Activated effector memory CD4-positive, alpha-beta T cell treated with Interleukin-2 at 50 U/mL for 16 hours (primary cell): Measurements from ENCODE around the gene SNCG.
"Not testable (repeated sequence)": the region's sequence is repeated elsewhere in the genome, so short reads cannot be mapped to it uniquely, and the experiment has no call there.

Experiments used
- DNase-seq: peaks from one replicate; pipeline ENCODE4 v3.0.0-alpha.2; 2020

Gene SNCG

DNA sequence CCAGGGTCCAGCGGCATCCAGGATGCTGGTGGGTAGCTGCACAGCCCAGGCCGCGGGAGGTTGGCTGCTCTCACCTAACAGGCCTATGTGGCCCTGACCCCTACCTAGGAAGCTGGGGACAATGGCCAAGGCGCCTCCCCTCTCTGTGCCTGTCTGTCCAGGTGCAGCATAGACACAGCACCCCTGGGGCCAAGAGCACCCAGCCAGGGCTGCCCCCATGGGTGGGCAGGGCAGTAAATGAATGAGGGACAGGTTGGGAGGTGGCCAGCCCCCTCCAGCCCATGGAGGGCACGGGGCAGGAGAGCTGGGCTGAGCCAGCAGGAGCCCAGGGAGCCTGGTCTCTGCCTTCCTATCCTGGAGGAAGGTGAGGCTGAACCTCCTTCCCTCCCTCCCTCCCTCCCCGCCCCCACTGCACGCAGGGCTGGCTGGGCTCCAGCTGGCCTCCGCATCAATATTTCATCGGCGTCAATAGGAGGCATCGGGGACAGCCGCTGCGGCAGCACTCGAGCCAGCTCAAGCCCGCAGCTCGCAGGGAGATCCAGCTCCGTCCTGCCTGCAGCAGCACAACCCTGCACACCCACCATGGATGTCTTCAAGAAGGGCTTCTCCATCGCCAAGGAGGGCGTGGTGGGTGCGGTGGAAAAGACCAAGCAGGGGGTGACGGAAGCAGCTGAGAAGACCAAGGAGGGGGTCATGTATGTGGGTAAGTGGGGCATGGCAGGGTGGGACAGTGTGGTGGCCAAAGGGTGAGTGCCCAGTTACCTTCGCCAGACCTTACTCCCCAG, at the start of gene SNCG:
Gene SNCG, plus strand, starts transcription at position 484 of the 785 bp plus-strand sequence. Its CDS starts 99 bp downstream, at position 583.
- no peak for DNase-seq

DNA sequence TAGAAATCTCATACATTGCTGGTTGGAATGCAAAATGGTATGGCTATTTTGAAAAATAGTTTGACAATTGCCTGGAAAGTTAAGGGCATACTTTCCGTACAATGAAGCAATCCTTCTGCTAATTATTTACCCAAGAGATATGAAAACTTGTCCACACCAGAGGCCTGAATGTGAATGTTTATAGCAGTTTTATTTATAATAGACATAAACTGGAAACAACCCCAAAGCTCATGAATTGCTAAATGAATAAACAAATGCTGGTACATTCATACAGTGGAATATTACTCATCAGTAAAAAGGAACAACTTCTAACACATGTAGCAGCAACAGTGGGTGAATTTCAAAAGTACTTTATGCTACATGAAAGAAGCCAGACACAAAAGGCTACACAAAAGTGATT, 43.7 kb upstream of the SNCG start:
- DNase-seq: no peak

DNA sequence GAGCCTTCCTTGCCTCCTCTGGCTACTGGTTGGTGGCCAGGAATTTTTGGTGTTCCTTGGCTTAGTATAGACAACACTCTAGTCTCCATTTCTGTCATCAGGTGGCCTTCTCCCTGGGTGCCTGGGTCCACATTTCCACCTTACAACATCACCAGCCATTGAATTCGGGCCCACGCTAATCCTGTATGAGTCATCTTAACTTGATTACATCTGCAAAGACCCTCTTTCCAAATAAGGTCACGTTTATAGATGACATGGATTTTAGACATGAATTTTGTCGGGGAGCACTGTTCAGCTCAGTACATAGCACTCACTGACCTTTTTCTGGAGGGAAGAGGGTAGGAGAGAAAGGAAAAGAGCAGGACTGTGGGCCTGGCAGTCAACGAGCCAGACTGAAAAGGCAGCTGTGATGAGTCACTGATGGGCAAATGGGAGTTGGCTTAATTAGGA, 40.4 kb upstream of the SNCG start:
- DNase-seq: no peak

DNA sequence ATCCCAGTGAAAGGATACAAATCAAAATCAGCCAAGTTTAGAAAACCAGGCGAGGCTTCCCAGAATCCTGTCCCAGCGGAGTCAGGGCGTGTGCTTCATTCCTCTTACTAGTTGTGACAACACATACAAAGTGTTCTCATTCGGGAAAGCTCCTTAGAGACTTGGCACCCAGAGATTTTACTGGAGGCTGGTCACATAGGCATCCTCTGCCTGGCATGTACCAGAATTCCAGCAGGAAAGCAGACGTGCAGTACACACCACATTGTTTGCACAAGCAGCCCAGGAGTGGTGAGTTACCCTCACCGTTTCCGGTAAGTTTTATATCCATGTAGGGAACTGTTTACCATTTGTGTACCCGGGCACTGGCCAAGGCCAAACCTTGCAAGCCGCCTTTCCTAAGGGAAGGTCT, 35.8 kb upstream of the SNCG start:
- DNase-seq: no peak

DNA sequence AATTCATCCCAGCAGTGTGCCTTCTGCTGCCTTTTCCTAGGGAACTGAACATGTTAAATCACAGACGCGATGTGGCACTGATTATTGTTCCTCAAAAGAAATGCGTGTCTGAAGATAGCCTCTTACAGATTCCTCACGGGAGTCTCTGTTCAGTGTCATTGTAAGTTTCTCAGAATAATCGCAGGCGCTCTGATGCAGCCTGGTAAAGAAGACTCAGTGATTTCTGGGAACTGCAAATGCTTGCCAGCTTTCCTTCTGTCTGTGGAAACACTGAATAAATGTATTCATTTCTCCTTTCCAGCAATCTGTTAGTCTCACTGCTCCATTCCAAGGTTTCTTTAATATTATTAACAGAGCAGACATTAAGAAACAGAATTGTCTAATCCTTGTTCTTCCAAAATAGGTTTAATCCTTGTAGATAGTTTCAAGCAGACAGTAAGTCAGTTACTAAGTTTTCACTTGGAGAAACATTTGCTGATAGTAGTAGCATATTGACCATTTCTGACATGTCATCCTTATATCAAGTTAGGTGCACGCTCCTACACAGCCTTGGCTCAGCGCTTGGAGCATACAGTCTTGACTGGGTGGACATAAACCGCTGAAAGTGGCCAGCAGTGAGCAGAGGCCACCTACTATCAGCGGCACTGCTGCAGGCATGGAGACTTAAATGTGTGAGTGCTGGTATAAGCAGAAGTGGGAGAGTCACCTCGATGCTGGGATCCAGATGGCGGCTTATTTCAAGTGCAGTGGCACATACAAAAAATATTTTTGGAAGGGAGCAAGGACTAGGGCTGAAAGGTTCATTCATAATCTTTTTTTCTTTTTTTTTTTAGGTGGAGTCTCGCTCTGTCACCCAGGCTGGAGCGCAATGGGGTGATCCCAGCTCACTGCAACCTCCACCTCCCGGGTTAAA, 28.7 kb upstream of the SNCG start:
- no peak for DNase-seq

DNA sequence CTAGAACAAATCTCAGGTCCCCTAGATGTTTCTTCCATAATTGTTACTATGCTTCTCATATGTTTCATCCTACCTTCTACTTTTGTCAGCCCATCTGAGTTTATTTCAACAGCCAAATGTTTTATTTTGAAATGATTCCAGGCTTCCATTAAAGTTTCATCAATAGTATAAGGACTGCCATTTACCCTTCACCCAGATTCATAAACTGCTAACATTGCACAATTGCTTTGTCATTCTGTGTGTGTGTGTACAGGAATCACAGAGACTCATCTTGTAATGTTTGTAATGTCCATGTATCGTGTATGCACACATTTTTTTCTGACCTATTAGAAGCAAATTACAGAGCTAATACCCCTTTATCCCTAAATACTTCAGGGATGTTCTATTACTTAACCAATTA, 26.5 kb upstream of the SNCG start:
- no peak for DNase-seq

DNA sequence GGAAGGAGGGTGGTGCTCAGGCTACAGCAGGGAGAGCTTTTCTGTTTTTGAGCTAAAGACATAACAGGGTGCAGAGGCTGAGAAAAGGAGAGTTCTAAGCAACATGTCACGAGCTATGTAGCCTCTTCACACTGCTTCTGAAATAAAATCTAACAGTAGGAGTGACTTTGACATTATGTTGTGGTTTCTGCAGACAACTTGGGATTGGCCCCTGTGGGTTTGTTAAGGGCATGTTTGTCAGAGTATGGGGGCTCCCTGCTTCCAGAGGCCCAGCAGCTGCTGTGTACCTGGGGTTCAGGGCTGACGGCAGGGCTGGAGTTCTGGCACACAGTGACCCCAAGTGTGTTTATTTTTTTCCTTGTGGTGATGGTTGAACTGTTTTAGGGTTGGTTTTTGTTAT, 25.7 kb upstream of the SNCG start:
- DNase-seq: no peak

DNA sequence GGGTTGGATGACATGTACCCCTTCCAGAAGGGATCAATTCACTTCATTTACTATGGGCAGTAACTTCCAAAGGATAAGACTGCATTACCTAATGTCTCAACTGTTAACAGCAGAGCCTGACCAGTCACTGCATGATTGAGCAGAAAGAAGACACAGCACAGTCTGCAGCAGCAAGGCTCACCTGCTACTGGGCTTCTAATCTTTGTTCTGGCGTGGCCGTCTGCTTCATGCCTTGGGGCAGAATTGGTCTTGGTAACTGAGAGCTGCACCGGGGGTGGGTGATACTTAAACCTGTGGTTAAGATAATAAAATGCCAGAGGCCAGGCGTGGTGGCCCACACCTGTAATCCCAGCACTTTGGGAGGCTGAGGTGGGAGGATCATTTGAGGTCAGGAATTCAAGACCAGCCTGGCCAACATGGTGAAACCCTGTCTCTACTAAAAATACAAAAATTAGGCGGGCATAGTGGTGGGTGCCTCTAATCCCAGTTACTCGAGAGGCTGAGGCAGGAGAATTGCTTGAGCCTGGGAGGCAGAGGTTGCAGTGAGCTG, 24.2 kb upstream of the SNCG start:
- not testable (repeated sequence) for DNase-seq

DNA sequence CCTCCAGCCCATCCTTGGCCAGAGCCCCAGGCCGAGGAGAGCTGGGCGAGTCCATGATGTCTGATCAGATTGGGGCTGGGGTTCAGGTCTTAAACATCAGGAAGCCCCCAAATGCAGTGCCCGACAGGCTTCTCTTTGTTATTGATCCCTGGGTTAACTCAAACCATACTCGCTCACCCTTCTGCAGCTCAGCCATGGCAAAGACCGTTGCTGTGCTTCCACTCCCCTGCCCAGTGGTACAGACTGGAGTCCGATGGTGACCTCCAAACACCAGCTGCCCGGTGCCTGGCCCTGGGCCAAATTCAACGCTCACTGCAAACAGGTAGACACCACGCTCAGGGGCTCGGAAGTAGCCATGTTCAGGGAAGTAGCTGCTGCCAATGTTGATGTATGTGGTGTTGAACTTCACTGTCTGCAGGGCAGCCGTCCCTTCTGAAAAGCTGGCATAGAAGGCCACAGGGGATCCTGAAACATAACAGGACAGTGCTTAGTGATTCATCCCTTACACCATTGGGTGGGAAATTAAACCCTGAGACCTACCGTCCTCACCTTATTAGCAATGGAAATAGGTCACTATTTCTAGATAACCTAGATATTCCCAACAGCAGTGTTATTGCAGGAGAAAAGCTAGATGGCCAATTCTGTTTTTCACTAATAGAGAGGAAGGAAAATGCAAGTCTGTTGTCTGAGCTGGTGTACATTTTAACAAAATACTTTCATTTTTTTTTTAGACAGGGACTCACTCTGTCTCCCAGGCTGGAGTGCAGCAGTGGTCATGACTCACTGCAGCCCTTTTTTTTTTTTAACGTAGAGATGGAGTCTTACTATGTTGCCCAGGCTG, 21.5 kb upstream of the SNCG start:
- DNase-seq: no peak

DNA sequence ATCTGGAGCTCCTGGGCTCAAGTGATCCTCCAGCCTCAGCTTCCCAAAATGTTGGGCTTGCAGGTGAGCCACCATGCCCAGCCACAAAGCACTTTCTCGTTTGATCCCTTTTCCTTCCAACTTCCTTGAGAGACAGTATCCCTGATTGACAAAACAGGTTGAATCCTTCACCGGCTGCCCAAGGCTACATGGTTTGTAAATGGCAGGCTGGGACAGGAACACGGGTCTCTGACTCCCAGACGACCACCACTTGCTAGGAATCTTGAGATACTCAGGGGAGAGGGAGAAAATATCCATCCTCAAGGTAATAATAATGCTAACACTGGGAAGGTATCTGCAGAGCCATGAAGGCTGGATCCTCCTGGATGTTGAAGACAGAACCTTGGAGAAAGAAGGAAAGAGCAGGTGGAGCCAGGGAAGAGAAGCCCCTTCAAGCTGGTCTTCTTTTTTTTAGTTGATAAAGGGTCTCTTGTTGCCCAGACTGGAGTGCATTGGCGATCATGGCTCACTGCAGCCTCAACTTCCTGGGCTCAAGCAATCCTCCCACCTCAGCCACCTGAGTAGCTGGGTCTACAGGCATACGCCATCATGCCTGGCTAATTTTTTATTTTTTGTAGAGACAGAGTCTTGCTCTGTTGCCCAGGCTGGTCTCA, 20.8 kb upstream of the SNCG start:
- no peak for DNase-seq

DNA sequence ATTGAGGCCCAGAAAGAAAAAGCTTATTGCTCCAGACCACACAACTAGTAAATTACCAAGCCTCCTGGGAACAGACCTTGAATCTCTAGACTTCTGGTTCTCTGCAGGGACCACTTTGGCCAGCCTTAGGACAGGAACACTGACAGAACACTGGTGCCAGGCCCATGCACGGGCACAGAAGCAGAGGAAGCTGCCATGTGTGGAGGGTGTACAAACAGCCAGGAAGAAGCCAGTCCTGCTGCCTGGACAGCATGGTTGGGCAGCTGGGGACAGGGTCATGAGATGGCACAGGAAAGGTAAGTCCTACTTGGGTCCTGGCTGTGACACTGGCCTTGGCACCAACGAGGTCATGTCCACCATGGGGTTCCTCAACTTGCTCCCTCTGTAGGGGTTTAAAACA, 20.1 kb upstream of the SNCG start:
- no peak for DNase-seq

DNA sequence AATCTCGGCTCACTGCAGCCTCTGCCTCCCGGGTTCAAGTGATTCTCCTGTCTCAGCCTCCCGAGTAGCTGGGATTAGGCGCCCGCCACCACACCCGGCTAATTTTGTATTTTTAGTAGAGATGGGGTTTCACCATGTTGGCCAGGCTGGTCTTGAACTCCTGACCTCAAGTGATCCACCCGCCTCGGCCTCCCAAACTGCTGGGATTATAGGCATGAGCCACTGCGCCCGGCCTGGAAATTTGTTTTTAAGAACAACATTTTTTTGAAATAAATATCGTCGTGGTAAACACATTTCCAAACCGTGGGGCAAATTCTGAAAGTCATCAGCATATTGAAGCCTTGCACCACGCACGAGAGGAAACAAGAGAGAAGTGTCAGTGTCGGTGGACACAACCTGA, 18.3 kb upstream of the SNCG start:
- DNase-seq: not testable (repeated sequence)

DNA sequence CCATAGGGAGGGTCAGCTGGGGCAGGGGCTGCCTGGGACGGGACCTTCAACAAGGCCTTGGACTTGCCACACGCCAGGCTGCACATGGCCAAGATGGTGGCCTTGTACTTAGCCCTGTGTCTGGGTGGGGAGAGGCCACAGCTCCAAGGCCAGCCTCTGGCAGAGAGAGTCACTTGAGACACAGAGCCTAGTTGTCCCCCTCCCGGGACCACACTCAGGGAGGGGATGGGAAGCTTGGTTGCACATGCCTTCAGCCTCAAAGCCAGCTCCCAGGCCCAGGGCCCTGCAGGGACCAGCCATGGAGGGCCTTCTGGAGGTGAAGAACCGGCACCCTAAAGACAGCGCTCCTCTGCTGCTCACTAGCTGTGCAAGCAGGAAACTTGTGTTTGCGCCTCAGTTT, 17.7 kb upstream of the SNCG start:
- DNase-seq: no peak

DNA sequence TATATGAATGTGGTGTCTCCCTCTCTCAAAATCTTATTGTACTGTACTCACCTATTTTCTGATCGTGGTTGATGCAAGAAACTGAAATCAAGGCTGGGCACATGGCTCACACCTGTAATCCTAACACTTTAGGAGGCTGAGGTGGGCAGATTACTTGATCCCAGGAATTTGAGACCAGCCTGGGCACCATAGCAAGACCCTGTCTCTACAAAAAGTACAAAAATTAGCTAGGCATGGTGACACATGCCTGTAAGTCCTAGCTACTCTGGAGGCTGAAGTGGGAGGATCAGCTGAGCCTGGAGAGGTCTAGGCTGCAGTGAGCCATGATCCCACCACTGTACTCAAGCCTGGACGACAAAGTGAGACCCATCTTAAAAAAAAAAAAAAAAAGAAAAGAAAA, 17.0 kb upstream of the SNCG start:
- DNase-seq: no peak

DNA sequence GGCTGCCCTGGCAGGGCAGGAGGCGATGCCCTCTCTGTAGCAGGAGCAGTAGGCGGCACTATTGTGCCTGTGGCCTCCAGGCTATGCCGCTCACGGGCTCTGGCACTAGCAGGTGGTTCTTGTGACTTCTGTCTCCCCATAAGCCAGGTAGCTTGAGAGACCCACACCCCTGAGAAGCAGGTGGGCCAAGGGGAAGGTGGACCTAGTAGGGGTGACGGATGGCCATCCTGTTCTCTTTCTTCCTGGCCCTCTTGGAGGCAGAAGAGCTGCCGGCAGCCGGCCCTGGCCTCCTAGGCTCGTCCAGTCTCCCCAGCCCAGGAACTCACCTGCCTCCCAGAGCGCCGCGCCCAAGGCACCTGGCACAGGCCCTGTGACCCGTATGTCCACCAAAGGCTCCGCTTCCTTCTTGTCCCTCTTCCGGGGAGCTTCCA, 16.4 kb upstream of the SNCG start:
- DNase-seq: no peak

DNA sequence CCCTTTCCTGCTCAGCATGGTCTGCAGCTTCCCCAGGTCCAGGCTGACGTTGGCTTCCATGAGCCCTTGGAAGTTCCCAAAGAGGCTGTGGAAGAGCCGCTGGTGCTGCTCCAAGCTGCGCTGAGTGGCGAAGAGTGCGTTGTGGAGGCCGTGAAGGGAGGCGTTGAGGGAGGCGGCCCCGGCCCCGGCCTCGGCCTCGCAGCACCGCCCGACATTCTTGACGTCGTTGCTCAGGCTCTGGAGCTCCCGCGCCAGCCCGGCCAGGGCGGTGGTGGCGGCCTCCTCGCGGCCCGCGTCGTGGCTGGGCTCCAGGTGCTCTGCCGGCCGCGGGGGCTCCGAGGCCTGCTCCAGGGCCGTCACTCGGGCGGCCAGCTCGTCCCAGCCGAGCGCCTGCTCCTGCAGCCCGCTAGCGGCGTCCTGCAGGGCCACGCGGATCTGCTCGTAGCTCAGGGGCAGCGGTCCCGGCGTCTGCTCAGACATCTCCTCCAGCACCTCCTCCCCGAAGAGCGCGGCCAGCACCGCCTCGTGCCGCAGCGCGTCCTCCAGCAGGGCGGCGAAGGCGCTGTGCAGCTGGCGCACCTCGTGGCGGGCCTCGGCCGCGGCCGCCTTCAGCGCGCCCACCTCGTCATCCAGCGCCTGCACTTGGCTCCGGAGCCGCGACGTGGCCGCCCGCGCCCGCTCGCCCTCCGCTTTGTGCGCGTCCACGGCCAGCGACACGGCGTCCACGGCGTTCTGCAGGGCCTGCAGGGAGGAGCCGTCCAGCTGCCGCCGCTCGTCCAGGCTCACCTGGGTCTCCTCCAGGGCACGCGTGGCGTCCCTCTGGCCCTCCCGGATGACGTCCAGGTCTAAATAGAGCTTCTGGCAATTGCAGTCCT, 15.7 kb upstream of the SNCG start:
- DNase-seq: no peak

DNA sequence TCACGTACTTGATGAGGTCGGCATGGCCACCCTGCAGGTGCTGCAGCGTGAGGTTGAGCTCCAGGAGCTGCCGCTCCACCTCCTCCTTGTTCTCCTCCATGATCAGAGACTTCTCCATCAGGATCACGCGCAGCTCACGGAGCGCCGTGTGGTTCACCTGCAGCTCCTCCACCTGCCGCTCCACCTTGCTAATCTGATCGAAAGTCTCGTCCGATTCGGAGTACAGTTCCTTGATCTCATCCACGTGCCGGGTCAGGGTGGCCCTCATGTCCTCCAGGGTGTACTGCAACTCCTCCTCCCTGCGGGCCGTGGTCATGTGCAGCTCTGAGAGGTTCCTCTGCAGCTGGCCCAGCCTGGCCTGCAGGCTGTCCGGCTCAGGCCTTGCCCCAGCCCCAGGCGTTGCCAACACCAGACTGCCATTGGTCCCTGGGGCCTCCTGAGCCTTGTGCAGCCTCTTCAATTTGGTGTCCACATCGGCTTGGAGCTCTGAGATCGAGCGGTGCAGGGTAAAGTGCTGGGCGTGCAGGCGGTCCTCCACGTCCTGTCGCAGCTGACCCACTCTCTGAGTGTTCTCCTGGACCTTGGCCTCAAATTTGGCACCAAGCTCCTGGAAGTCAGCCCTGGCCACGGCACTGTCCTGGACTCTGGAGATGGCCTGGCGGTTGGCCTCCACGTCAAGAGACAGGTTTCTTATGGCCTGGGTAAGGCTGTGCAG, 14.9 kb upstream of the SNCG start:
- no peak for DNase-seq

DNA sequence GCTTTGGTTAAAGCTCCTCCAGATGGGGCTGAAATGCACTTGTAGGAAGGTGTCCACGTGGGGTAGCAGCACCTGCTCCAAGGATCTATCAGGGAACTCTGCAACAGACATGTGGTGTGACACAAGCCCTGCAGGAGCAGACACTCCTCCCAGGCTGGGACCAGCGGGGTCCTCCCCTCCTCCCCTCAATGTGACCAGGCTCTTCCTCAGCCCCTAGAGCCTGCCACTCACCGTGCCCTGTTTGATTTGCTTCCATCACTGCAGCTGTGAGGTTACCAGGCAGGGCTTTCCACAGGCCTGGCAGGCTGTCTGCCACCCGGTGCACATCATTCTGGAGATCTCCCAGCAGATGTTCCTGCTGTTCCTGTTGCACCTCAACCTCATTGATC, 14.4 kb upstream of the SNCG start:
- no peak for DNase-seq

DNA sequence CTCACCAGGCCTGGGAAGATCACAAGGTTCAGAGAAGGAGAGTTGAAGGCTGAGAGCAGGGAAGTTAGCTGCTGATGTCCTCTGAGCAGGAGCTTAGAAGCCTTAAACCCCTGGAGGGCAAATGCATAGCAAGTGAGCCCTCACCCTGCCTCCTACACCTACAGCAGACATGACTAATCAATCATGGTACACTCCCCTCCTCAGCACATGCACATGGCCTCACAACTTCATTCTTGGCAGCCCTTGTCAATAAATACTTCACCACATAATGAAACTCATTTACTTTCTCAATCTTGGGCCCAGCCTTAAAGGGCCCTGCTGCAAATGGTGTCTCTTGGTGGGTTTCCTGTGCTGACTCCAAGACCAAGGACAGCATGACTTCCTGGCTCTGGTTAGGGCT, 13.9 kb upstream of the SNCG start:
- DNase-seq: no peak

DNA sequence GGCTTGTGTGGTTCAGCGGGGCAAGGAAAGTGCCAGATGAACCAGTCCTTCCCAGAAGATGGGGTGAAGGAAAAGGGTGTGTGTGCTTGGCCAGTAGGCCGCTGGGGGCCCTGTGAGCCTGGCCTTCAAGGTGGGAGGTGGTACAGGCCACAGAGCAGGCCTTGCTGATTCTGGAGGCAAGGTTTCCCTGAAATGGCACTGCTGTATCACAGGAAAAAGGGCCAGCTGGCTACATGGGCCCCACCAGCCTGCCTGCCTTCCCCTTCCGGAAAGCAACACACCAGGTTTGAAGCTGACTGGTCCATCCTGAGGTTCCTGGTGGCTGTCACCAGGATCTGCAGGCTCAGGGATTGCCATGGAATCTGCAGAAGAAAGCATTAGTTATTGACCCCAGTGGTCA, 13.5 kb upstream of the SNCG start:
- no peak for DNase-seq
